H54 (cell line): ENCODE data around the gene ZRANB1.
"Not testable (repeated sequence)": the region's sequence is repeated elsewhere in the genome, so short reads cannot be mapped to it uniquely, and the experiment has no call there.

ENCODE experiments used
- DNase-seq: peaks from one replicate; pipeline ENCODE4 v3.0.0; 2011; ENCODE audit warnings: low spot score, mixed read lengths; ENCODE audit not compliant: insufficient read length
- FAIRE-seq: peaks from 3 replicates; lab custom pipeline; 2011; peaks lifted over from hg19 to GRCh38; lab: Jason Lieb, UNC
- POLR2A ChIP-seq: IDR thresholded peaks from 2 replicates; pipeline ENCODE4 v1.6.1; 2011; ENCODE audit warnings: low read depth, mild to moderate bottlenecking, low read length

ZRANB1 gene

DNA sequence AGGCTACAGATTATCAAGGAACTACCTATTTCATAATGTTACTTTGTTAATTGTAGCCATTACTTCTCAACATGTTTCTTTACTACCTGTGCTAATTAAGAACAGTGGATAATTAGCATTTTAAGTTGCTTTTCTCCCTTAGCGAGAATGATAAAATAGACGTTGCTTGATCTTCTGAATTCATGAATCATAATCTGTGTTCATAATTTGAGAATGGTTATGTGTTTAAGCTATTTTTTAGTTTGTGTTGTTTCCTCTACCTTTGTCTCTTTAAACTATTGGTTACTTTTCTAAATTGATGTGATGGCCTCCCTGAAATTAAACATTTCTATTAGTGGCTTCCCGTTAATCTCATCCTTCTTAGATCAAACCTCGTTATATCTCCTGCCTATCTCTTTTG lies at the start of gene ZRANB1:
TSS of gene ZRANB1 (plus strand) at position 301 of the 400 bp plus-strand sequence. CDS start 371 bp downstream, outside the sequence.
- DNase-seq, result no peak
- FAIRE-seq, result no peak
- TF ChIP-seq POLR2A, result no peak

DNA sequence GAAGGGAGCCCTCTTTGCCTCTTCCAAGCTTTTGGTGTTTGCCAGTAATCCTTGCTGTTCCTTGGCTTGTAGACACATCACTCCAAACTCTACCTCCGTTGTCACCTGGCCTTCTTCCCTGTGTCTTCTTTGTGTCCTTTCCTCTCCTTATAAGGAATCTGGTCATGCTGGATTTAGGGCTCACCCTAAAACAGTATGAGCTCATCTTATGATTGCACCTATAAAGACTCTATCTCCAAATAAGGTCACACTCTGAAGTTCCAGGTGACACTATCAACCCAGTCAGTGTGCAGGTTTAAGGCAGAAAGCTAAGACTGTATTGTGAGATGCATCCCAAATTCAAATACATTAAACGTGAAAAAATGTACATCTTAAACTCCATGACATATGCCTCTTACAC lies 49.0 kb upstream of the ZRANB1 start:
- no peak for TF ChIP-seq POLR2A
- FAIRE-seq, result no peak
- no peak for DNase-seq

DNA sequence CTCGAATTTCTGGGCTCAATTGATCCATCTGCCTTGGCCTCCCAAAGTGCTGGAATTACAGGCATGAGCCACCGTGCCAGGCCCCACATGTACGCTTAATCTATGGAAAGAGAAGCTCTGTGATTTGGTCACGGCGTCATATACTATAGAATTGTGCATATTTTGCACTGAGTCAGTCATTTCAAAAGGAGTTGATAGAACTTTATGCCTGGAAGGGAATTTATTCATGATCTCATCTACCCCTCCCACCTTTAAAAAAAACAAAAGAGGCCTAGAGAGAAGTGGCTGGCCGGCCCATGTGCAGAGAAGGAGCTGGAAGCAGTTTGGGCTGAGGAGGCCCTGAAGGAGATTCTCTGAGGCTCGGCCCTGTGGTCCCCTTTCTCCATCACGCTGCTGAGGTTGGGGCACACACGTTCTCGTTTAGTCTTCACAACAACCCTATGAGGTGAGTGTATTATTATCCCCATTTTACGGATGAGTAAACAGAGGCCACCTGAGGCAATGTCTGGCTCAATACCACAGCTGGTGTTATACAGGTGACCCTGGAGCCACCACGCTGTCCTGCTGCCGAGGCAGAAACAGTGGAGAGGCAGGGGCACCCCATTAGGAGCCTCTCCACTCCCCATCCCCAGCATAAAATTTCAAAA lies 47.2 kb upstream of the ZRANB1 start:
- FAIRE-seq (no peak), DNase-seq (no peak)
- TF ChIP-seq POLR2A, result no peak

DNA sequence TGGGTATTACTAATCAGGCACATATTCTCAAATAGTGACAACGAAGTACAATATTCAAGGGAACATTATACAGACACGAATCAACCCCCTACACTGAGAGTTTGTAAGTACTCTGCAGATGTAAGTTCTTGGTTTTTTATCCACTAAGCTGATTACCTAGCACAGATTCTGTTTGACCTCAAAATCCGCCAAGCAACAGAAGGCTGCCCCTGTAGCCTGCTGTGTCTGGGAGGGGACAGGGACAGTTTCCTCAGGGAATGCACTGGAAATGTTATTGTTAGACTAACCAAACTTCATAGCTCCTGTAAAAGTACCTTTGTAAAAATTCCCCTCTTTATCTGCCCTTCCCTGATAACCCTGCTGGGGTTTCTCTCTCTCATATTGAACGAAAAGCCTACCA lies 45.2 kb upstream of the ZRANB1 start:
- no peak for TF ChIP-seq POLR2A
- no peak for FAIRE-seq
- DNase-seq, result no peak

DNA sequence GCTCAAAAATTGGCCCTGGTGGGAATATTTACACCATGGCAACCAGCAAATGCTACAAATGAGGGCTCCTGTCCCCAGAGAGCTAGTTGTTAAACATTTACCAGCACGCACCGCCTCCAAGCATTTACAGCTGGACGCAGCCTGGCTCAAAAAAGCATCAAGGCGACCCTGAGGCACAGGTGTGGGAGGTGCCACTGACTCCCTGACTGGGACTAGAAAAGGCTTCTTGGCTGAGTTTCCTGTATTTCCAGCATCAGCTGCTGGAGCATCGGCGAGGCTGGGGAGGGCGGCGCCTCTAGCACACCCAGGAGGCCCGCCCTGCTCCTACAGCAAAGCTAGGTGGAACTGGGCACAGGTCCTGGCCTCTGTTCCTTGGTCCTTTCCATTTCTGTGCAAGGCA lies 43.5 kb upstream of the ZRANB1 start:
- FAIRE-seq (no peak), DNase-seq (no peak)
- no peak for TF ChIP-seq POLR2A

DNA sequence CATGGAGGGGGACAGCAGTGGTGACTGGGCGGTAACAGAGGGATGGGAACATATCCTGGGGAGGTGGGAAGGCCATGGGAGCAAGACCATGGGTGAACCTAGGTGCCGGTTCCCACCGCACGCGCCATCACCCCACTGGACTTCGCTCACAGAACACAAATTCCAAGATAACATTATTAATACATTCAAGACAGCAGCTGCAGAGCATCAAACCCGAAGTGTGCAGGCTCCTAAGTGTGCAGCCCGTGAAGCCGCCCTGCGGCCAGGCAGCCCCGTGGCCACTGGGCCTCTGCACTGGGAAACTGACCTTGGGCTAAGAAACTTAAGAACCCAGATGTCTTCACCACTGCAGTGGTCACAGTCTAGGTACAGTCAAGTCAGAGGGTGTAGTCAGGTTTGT lies 42.8 kb upstream of the ZRANB1 start:
- FAIRE-seq (no peak), DNase-seq (no peak)
- TF ChIP-seq POLR2A, result no peak

DNA sequence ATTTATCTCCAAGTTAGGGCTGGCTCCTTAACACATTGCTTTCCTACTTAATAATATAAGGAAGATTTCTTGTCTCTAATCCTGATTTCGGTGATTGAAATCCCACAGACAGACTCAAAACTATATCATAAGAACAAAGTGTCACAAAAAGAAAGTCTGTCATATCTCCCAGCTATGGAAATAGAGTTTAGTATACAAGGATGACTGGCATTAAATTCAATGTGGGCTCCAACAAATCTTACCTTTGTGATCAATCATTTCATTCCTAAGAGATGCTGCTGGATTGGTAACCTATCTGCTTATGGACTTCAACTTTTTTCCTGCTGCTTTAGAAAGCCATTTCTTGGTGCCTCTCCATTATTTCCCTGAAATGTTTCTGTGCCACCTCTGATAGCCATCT lies 39.5 kb upstream of the ZRANB1 start:
- no peak for DNase-seq
- TF ChIP-seq POLR2A, result no peak
- FAIRE-seq, result no peak

DNA sequence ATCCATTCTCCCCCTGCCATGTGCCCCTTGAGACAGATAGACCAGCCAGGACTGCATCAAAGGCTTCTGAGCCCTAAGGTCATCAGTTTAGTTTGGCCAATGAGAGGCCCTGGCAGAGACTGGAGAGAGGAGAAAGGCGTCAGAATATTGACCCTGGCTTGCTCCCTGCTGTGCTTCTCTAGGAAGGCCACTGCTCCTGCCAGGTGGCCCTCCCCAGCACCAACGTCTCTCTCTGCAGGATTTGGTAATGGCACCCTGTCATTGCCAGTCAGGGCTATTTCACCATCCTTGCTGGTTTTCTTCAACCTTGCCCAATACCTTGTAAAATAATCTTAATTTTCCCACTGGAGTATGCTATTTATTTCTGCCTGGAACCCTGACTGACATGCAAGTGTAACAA lies 38.8 kb upstream of the ZRANB1 start:
- TF ChIP-seq POLR2A, result no peak
- DNase-seq (no peak), FAIRE-seq (no peak)

DNA sequence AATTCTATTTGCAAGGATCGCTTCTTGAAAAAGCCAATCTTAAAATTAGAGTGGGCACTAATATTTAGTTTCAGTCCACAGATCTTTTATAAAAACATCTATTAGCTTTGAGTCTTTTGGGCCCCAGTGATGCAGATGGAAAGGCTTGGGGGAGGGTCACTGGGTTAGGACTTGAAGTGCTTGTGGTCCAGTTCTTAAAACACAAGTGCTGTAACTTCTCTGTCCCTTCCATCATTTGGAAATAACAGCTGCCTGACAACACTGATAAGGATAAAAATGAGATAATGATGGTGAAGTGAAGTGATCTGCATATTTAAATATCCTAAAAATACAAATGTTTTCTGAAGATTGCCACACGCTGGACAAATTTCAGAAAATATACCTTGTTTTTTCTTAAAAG lies 37.1 kb upstream of the ZRANB1 start:
- TF ChIP-seq POLR2A, result no peak
- FAIRE-seq, result no peak
- no peak for DNase-seq

DNA sequence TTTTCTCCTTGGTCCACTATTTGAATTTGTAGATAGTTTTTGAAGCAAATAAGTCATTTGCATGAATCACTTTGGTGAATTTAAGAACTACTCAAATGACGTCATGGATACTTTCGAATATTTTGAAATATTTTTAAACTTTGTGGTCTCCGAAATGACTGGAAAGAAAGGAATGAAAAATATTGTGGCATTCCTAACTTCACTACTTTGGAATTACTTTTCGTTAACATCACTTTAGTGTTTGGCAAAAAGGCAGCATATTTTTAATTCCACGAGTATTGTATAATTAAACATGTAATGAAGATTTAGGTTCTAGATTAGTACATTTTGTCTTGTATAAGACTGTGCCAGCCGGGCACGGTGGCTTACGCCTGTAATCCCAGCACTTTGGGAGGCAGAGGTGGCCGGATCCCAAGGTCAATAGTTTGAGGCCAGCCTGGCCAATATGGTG lies 35.3 kb upstream of the ZRANB1 start:
- no peak for TF ChIP-seq POLR2A
- FAIRE-seq (no peak), DNase-seq (no peak)

DNA sequence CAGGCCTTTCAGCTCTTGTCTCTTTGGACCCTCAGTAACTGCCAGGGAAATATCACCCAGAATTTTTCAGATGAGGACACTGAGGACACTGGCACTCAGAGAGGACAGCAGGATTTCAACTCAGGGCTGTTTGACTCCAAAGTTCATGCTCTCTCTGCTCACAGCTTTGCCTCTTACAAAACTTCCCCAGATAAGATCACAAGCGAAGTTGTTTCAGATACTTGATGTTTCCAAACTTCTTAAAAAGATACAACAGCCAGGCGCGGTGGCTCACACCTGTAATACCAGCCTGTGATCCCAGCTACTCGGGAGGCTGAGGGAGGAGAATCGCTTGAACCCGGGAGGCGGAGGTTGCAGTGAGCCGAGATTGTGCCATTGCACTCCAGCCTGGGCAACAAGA lies 32.4 kb upstream of the ZRANB1 start:
- FAIRE-seq (no peak), DNase-seq (no peak)
- no peak for TF ChIP-seq POLR2A

DNA sequence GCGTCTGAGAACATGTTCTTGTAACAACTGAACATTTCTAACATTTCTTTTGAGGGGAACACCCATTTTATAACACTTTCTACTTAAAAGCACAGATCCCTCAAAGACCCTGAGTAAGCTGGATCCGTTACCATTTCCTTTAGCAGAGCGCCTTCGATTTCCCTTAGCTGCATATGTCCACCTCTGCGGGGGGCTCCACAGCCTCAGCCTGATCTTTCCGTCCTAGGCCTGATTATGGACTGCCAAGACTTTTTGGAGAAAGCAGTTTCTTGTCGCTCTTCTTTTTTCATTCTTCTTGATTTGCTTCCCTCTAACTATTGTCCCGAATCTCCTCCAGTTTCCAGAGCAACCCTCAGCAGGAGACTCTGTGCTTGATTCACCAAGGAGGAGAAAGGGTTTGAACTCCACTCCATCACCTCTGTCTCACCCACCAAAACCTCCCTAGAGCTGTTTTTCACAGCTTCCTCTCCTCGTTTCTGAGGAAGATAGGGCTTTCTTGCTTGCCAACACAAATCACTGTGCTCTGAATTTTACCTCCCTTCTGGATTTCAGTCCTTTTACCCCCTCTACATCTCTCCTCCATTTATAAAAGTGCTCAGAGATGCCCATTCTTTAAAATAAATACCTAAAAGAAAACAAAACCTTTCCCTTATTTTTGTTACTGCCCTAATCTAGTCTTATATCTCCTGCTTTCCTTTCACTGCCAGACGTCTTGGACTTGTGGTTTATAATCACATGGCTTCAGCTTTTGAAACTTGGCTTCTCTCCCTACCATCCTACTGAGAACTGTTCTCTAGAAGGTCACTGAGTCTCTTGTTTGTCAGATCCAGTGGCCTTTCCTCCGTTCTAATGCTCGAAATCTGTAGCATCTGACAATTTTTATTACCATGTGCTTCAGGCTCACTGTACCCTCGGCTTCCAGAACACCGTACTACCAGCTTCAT lies 30.5 kb upstream of the ZRANB1 start:
- FAIRE-seq (no peak), DNase-seq (no peak)
- no peak for TF ChIP-seq POLR2A

DNA sequence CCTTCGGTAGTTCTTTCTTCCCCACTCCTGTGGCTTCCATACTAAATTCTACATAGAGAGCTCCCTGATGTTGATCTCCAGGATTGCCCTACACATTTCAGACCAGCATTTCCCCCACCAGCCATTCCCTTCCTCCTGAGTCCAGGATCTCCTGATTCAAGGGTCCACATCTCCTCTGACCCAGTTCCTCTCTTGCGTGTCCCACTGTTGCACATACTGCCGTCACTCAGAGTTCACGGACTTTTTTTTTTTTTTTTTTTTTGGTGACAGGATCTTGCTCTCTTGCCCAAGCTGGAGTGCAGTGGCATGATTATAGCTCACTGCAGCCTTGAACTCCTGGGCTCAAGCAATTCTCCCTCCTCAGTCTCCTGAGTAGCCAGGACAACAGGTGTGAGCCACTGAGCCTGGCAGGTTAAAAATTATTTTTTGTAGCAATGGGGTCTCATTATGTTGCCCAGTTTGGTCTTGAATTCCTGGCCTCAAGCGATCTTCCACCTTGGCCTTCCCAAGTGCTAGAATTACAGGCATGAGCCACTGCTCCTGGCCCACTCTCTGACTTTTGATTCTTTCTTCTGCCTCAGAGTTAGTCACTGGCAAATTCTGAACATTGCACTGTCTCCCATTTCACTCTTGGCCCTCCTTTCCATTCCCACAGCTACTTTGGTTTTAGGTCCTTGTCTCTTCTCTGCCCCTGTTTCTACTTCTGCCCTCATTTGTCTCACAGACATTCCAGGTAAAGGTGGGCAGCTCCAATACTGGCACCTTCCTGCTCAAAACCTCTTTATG lies 29.6 kb upstream of the ZRANB1 start:
- no peak for FAIRE-seq
- no peak for TF ChIP-seq POLR2A
- no peak for DNase-seq

DNA sequence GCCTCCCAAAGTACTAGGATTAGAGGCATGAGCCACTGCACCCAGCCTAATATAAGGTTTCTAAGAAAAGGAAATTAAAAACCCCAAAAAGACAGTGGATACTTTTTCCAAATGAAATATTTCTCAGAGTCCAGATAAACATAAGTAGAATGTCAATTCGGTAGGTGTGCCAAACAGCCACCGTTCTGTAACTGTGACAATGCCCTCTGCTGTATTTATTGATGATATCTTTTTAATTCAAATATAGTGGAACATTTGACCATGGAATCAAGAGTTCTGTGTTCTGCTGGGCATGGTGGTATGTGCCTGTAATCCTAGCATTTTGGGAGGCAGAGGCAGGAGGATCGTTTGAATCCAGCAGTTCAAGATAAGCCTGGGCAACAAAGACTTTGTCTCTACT lies 28.8 kb upstream of the ZRANB1 start:
- FAIRE-seq (no peak), DNase-seq (no peak)
- no peak for TF ChIP-seq POLR2A

DNA sequence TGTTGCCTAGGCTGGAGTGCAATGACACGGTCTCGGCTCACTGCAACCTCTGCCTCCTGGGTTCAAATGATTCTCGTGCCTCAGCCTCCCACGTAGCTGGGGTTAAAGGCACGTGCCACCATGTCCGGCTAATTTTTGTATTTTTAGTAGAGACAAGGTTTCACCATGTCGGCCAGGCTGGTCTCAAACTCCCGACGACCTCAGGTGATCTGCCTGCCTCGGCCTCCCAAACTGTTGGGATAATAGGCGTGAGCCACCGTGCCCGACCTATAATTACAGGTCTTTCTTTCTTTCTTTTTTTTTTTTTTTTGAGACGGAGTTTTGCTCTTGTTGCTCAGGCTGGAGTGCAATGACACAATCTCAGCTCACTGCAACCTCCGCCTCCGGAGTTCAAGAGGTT lies 27.5 kb upstream of the ZRANB1 start:
- not testable (repeated sequence) for FAIRE-seq, DNase-seq
